ENCODE data around the gene BMPR1B.

BMPR1B gene

DNA sequence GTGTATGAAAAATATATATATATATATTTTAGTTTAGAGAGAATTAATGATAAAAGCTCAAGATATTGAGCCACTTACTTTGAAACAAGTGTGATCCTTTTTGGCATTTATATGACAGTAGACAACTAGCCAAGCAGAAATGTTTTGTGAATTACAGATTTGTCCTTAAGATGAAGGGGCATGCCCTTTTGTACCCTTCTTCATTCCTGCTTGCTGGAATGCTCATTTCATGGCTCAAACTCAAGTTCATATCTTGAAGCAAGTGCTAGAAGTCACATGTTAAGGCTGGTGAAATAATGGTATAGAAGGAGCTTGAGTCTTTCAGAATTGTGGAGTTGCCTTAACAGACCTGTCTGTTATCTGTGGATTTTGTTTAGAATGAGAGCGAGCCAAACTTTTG, 203.0 kb downstream of the BMPR1B start:
- no peak for DNase-seq (ENCODE audit: low read depth in 2 of 2)

DNA sequence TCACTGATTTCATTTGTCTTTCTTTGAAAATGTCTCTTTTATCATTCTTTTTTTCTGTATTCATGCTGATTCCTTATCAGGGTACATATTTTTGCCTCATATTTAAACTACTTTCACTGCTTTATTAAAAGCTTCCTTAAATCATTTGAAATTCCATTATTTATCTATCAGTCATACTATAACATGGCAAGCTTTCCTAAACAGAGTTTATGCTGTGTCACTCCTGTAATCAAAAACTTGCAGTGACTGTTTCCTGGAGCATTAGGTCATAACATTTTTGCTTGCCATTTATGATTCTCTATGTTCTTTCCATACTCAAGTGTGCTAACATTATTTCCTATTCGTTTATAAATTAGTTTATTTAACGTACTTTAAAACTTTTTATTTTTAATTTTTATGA, 203.7 kb downstream of the BMPR1B start:
- no peak for DNase-seq (ENCODE audit: low read depth in 2 of 2)

DNA sequence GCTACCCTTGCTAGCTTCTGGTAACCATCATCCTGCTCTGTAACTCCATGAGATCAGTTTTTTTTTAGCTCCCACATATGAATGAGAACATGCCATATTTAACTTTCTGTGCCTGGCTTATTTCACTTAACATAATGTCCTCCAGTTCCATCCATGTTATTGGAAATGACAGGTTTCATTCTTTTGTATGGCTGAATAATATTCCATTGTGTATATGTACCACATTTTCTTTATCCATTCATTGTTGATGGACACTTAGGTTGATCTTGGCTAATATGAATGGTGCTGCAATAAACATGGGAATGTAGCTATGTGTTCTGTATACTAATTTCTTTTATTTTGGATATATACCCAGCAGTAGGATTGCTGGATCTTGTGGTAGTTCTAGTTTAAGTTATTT, 204.7 kb downstream of the BMPR1B start:
- no peak for DNase-seq (ENCODE audit: low read depth in 2 of 2)

DNA sequence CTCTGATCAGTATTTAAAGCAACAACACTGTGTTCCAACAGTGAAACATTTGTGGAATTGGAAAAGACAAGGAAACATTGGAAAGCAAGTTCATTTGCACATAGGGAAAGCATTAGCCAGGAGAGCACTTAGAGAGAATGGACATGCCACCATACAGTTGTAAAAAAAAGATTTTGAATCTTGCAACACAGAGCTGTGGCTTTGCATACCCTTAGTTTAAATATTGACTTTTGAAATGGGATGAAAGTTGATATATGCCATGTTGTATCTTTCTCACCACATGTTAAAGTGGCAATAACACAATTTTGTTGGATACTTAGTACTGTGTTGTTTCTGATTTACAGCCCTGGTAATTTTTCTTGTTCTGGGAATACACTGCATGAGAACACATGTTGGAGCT, 208.1 kb downstream of the BMPR1B start:
- no peak for DNase-seq (ENCODE audit: low read depth in 2 of 2)

DNA sequence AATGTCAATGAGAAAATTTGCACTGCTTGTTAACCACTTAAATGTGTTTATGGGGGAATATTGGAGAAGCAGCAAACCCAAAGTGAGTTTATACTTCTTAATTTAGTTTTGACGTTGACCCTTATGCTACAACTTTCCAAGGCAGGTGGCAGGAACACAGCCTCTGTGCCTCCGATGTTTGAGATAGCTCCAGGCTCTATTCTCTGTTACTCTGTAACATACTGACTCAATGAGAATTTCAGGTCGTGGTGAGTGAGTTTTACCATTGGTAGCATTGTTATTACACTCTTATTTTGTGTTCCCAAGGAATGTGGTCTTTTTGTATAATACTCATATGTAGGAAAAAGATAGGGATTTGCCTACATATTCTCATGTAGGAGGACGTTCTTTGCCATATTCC, 210.7 kb downstream of the BMPR1B start:
- DNase-seq (ENCODE audit: low read depth in 2 of 2), result no peak

DNA sequence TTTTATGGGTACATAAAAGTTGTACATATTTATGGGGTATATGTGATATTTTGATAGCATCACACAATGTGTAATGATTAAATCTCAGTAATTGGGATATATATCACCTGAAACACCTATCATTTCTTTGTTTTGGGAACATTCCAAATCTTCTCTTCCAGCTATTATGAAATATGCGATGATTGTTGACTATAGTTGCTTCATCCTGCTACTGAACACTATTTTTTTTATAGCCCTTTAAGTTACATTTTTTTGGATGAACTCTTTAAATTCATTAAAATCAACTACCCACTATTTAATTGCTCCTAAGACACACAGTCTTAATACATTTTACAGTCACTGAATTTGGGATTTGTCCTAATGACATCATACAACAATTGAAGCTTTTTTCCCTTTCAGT, 212.9 kb downstream of the BMPR1B start:
- no peak for DNase-seq (ENCODE audit: low read depth in 2 of 2)

DNA sequence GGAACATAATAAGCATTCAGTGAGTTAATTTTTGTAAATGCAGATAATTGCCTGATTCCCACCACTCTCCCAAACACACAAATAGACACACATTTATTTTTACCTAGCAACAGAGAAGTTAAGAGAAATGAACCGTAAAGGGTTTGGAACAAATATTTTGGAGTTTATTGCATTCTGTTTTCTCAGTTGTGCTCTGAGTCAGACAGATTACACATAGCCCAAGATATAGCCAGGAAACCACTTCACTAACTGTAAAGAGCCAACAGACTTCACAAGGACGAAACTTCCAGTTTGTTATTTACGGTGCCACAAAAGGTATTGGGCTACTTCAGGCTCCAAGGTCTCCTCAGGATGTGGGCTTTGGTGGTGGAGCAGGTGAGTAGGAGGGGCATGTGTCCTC, 217.0 kb downstream of the BMPR1B start:
- DNase-seq (ENCODE audit: low read depth in 2 of 2), result no peak

DNA sequence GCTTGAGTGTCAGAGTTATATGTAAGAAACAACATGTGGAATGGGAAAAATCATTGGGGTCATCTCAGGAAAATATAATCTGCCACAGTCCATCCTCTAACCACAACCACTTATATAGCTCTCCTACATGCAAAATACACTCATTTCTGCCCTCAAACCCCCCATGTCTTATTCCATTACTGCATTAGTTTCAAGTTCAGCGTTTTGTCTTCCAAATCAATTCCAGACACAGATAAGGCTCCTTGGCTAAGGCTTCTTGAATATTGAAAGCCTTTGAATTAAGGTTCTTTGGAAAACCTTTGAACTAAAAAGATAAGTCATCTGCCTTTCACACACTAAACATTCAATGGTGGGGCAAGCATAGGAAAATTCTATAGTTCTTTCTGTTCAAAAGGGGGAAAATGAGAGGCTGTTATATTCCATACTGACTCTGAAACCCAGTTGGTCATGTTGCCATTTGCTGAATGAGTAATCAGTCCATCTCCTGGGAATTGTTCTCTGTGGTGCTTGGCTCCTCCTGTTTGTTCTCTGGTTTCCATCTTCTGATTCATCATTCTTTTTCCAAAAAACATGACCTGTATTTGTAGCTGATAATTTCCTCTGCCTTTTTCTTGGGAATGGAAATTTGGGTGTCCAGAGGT, 218.7 kb downstream of the BMPR1B start:
- no peak for DNase-seq (ENCODE audit: low read depth in 2 of 2)

DNA sequence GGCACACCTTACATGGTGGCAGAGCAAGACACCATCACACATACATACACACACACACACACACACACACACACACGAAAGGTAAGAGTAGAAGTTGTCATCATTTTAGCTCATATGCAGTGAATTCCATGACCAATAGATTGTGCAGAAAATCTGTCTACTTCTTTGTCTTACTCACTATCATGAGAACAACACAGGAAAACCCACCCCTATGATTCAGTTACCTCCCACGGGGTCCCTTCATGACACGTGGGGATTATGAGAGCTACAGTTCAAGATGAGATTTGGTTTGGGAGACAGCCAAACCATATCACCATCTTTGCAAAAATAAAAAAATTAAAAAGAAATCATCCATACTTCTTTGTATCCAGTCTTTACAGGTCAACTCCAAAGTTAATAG, 221.1 kb downstream of the BMPR1B start:
- no peak for DNase-seq (ENCODE audit: low read depth in 2 of 2)

DNA sequence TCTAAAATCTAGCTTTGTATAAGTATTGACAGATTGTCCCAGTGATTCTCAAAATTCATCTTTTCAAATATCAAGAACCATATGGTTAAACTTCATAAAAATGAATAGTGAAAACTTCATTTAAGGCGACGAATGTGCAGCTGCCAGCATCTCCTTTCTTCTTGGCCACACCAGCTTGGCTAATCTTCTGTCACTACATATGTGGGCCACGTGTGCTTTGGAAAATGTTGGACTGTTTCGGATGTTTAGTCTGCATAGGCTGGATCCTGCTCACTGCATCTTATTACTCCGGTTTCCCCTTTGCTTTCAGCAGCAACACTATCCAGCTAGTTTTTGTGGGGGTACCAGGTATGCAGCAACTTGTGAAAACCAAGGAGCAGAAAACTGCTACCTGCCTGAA, 221.9 kb downstream of the BMPR1B start:
- no peak for DNase-seq (ENCODE audit: low read depth in 2 of 2)

DNA sequence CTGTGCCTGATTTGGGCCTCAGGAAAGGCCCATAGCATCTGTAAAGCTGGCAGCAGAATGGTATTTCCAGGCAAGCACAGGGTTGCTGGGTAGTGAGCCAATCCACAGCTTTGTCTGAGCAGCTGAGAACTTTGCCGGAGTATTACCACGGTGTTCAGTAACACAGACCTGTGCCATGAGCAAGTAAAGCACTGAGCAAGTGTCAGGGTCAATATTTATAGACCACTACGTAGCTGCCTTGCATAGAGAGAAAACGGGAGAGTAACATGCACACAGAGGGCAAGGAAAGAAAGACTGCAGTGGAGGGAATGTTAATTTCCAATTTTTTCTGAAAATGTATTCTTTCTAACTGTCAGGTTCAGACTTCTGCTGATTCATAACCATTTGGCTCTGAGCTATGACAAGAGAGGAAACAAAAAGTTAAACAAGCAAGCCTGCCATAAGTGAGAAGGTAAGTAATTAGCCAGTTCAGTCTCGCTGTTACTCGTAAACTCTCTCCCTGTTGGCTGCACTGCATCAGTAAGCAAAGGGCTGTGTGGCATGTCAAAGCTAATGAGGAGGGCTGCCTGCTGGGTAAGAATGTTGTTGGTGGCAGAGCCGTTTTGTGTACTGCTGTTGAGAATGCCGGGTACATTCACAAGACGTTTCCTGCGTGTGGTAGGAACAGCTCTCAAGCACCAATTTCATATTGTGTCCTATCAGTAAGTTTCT, 238.1 kb downstream of the BMPR1B start:
- no peak for DNase-seq (ENCODE audit: low read depth in 2 of 2)

DNA sequence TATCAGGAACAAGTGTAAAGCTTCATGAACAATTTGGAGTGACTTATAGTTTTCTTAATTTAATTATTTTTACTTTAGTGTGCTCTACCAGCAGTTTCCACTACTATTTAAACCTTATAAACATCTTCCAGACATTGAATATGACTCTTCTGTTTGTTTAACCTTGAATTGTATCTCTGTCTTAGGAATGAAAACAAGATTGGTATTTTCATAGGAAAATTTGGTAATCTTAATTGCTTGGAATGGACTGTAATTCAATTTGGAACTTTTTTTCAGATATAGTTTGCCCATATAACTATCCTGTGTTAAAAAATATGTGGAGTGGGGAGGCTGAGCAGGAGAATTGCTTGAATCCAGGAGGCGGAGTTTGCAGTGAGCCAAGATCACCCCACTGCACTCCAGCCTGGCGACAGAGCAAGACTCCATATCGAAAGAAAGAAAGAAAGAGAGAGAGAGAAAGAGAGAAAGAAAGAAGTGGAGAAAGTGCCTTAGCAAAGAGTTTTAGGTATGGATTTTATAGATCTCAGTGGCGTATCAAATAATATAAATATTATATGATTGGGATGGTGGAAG, 242.4 kb downstream of the BMPR1B start:
- DNase-seq (ENCODE audit: low read depth in 2 of 2), result no peak

DNA sequence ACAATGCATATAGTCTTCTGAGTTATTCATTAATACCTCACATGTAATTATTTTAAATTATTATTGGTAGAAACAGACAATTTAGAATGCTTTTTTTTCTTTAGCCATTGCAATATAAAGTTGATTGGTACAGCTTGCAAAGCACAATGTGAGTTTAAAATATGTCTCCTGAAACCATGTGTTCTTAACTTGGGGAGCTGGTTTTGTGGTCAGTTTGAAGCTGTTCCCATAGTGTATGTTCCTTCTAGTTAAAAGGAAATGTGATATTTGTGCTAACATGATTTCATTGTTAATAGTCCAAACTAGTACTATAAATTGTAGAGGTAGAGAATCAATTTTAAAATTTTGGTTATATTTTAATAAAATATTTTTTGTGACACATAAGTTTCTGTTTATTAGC, 247.2 kb downstream of the BMPR1B start:
- no peak for DNase-seq (ENCODE audit: low read depth in 2 of 2)

DNA sequence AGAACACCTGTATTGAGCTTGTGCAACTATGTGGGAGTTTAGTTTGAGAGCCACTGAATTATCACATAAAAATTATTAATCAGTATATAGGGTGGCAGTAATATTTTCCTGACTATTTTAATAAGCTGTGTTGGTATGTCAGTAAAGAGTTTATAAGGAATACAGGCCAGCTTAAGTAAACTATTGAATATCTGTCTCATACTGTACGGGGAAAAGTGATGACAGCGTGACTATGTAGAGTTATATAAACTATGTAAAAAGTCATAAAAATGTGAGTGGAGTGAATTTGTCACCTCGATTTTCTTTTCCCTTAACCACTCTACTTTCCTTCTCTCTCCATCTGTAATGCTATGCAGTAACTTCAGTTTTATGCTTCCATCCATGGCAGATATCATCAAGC, 250.2 kb downstream of the BMPR1B start:
- no peak for DNase-seq (ENCODE audit: low read depth in 2 of 2)

DNA sequence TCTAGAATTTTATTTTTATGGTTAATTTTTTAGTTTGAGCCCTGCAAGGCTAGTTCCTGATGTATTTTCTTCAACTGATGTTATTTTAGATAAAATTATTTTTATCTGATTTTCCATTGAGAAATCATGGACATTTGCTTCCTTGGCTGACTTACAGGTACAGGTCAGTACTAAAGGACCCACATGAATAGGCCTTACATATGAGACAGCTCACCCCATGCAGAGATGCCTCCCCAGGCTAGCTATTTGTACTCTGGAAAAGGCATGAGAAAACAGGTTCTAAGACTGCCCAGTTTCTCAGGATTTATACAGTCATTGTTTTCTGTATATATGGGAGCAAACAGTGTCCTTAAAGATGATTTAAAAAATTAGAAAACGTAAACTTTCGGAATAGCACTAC, 255.5 kb downstream of the BMPR1B start:
- no peak for DNase-seq (ENCODE audit: low read depth in 2 of 2)

DNA sequence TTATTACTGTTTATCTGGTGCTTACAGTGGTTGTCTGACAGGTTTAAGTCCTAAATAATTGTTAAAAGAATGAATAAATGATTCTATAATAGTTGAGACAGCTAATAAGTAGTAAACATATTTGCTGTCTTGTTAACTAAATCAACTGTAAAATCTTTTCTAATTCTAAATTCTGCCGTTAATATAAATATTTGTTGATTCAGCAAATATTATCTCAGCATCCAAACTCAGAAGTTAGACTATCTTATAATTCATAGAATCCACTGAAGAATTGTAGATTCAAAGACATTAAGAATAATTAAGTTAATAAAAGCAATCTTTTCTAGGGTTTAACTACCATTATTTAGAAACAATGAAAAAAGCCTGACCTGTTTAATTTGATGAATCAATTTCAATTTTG, 256.3 kb downstream of the BMPR1B start:
- no peak for DNase-seq (ENCODE audit: low read depth in 2 of 2)

DNA sequence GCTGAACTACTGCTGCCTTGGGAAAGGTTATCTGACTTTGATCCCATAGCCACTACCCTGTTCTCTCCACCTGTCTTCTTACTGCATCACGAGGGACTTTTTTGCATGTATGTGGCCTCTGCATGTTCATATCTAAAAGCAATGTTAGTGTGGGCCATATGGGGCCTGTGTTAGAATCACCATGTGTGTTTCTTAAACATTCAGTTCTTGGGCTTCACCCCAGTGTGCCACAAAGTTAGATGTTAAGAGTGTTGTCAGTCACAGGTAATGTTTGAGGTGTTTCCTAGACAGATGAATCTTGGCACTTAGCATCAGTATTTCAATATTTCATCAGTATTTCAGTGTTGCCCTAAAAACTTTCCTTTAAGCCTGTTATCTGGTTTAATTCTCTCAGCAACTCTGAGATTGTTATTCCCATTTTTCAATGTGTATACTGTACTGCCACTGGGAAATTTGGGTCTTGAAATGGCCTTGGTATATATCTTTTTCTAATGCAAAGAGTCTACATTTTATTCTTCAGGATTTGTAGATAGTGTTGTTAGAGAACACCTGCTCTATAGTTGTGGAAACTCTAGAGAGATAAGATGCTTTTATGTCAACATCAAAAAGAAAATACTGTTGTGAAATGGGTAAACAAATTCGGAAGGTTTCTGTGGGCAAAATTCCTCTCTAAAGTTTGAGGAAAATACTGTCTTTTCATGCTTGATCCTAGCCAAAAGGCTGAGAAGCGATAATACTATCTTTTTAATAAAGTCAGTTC, 259.7 kb downstream of the BMPR1B start:
- DNase-seq (ENCODE audit: low read depth in 2 of 2), result no peak

DNA sequence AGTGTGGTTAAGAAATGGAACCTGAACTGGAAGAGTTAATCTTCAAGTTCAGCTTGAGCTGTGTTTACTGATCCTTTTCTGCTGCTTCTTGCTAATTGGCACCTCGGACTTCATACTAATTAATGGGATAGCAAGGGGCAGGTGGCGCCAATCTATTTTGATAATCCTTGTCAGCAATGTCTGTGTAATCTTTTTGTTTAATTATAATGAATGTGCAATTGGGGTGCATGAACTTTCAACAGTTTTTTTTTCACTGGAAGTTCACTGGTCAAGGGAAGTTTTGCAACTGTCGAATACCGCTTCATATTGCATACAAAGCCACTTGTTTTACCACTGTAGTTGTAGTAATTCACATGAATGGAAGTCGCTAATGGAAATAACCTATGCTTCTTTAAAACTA, 261.0 kb downstream of the BMPR1B start:
- no peak for DNase-seq (ENCODE audit: low read depth in 2 of 2)

DNA sequence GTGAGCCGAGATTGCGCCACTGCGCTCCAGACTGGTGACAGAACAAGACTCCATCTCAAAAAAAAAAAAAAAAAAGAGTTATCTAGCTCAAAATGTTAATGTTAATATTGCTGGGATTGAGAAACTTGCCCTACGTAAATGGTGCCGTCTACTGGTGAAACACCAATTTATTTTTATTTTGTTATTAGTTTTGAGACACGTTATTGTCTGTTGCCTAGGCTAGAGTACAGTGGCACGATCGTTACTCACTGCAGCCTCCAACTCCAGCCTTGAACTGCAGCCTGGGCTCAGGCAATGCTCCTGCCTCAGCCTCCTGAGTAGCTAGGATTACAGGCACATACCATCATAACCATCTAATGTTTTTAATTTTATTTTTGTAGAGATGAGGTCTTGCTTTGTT, 262.8 kb downstream of the BMPR1B start:
- DNase-seq (ENCODE audit: low read depth in 2 of 2), result no peak

DNA sequence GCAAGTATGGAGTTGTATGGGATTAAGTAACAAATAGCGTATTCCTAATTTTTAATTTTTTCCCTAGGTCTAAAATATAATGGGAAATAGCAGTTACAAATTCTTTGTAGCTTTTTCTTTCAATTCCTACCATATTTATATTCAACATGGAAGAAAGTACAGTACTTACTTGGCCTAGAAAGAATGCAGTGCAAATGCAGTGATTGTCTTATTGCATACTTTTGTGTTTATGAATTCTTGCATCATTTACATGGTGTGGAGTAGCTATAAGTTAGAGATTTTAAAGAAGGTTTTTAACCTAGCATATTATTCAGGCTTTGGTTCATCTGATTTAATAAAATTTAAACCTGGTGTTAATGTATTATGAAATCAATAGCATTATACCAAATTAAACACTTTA, 263.3 kb downstream of the BMPR1B start:
- DNase-seq (ENCODE audit: low read depth in 2 of 2), result no peak

DNA sequence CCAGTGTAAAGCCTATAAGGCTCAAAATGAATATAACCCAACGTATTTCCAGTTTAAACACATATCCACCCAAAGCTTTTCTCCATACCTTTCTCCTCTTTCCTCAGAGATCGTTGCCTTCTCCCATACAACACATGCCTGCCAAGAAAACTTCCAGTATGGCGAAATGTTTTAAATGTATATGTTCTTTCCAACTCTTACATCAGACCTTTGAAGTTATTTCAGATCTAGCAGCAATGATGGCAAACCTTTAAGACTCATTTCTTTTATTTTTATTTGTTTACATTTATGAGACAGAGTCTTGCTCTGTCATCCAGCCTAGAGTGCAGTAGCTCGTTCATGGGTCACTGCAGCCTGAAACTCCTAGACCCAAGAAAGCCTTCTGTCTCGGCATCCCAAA, 265.4 kb downstream of the BMPR1B start:
- DNase-seq (ENCODE audit: low read depth in 2 of 2), result no peak

DNA sequence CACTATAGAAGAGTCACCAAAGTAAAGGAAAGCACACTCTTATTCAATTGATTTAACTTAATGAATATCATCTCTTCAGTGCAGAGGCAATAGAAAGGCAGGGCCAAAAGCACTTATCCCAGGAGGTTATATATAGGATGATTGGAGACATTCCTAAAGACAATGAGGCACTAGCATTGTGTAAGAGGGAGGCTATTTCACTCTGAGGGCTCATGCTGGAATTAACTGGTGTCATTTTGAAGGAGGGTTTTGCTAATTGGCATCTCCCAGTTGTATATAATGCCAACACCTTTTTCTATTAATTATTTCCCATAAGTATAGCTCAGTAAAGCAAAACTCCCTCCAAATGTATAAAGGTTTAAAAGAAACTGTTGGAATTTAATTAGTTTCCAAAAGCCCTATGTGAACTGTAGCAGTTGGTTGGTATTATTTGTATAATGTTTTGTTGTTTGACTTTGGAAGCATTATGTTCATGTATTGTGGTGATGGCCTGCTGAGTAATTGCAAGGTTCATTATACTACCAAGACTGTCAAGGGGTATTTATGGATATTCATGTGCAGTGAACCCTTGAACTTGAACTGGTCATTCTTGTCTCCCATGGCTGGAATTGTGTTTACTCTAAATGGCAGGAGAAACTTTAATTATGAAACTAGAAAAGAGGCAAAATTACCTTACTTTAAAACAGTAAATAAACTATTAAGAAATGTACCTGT, 270.3 kb downstream of the BMPR1B start:
- no peak for DNase-seq (ENCODE audit: low read depth in 2 of 2)

Data from stimulated activated CD4-positive, alpha-beta T cell treated with anti-CD3 and anti-CD28 coated beads, Interleukin-1b, Interleukin-23, amount 100 ng/mL, for 4 hours (primary cell).